ENCODE measurements around the gene EMCN.
"Not testable (repeated sequence)": the region's sequence is repeated elsewhere in the genome, so short reads cannot be mapped to it uniquely, and the experiment has no call there.

Gene EMCN

GRCh38 chr4:100517864-100518341, at the start of gene EMCN:
EMCN (minus strand) TSS chr4:100518022; CDS start chr4:100517914, 108 bp downstream.
- DNase-seq (ENCODE audit: low read depth) = peak; percentile 54

- DNase-seq (ENCODE audit: low read depth) = no peak
Observed at GRCh38 chr4:100566396-100566795, 48.6 kb upstream of the EMCN start.

DNA sequence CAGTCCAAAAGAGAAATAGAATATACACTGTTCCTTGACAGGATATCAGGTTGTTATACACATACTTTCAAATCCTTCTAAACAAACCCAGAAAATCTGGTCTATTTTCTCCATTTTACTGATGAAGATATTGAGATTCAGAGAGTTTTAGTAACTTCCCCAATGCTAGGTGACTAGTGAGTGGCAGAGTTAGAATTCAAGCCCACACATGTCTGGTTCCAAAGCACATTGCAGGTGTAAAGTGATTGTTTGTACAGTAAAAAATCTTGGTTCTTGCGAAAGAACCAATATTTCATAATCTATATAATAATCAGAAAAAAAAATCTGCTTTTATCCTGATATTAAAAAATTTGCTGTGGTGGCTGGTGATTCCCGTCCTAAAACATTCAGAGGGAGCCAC, 39.5 kb upstream of the EMCN start:
- DNase-seq (ENCODE audit: low read depth) = no peak

GRCh38 chr4:100555611-100556337, 38.0 kb upstream of the EMCN start:
- peak; percentile 43 for DNase-seq (ENCODE audit: low read depth)

DNA sequence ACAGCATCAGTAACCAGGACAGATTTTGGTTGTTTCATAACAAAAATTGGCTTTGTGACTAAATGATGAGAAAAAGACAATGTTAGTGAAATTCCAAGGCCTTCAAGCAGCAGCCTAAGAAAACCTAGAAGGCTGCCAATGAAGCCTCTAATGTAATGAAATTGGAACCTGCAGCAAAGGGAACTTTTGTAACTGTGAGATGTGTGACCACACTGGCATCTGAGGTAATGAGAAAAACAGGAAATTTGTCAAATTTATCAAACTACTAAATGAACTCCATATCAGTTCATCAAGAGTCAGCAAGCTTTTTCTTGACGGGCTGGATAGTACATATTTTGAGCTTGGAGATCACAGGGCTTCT, 30.4 kb upstream of the EMCN start:
- DNase-seq (ENCODE audit: low read depth) = no peak

GRCh38 chr4:100547541-100548199, 29.8 kb upstream of the EMCN start:
- no peak for DNase-seq (ENCODE audit: low read depth)

- no peak for DNase-seq (ENCODE audit: low read depth)
Observed at GRCh38 chr4:100545427-100545826, 27.6 kb upstream of the EMCN start.

DNA sequence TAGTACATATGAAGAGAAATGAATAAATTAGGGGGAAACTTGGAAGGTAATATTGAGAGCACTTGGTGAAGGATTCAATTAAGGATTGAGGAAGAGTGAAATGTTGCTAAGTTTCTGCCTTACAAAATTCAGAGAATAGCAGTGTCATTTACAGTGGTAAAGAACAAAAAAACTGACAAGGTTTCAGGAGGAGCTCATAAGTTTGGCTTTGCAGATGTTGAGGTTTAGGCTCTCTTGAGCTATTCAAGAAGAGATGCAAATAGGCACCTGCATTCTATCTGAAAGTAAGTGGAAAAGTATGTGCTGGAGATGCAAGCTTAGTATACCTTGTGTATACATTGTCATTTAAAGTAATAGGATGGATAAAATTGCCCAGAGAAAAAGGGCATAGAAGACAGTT, 22.3 kb upstream of the EMCN start:
- no peak for DNase-seq (ENCODE audit: low read depth)

- DNase-seq (ENCODE audit: low read depth) = no peak
Observed at GRCh38 chr4:100539706-100540105, 21.9 kb upstream of the EMCN start.

DNA sequence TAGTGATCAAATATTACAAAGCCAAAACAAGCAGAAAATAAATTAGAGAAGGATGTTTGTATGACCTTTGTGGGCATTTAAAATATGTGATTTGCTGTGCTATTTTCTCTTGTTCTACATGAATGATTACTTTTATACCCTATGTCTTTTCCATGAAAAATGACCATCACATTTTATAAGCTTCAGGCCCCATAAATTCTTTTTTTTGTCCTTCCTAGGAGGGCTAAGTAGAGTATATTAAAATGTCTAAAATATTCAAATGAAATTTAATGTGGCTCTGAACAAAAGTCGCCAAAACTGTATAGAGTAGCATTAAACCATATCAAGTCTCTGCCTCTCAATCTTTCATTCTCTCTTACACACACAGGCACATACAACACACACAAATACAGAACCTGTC, 15.9 kb upstream of the EMCN start:
- DNase-seq (ENCODE audit: low read depth) = peak; percentile 20

DNA sequence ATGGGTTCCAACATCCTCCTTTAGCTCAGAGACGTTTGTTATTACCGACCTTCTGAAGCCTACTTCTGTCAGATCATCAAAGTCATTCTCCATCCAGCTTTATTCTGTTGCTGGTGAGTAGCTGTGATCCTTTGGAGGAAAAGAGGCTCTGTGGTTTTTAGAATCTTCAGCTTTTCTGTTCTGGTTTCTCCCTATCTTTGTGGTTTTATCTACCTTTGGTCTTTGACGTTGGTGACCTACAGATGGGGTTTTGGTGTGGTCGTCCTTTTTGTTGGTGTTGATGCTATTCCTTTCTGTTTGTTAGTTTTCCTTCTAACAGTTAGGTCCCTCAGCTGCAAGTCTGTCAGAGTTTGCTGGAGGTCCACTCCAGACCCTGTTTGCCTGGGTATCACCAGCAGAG, 12.3 kb upstream of the EMCN start:
- not testable (repeated sequence) for DNase-seq (ENCODE audit: low read depth)

DNA sequence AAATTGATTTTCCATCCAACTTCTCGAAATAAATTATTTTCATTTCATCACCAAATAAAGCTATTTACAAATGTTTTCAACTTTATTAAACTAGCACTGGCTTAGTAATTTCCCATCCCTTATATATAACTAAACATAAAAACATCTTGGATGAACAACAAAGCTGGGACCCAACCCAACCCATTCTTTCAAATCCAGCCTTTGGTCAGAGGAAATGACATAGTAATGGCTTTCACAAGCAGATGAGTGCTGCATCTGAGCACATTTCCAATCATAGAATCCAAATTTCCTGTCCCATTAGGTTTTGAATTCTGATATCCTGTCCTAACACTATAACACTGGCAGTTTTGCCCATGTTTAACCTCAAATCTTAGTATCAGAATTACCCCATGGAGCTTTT, 7.9 kb upstream of the EMCN start:
- no peak for DNase-seq (ENCODE audit: low read depth)

GRCh38 chr4:100519205-100519604, 1.4 kb upstream of the EMCN start:
- no peak for DNase-seq (ENCODE audit: low read depth)

DNA sequence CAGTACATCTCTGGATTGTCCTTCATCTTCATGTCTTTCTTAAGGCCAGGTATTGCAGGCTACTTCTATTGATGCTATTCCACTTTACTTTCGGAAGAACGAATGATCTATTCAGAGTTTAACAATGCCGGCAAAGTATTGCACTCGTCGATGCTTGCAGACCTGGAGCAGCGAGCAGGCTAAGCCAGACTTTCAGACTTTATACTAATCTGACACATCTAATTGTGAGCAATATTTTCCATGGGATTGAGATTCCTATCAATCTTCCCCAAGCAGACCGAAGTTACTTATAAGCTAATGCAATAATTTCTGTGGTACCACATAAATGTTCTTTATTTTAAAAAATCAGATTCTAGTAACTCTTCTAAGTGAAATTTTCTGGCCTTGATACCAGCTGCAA, 1.6 kb downstream of the EMCN start:
- DNase-seq (ENCODE audit: low read depth) = no peak

DNA sequence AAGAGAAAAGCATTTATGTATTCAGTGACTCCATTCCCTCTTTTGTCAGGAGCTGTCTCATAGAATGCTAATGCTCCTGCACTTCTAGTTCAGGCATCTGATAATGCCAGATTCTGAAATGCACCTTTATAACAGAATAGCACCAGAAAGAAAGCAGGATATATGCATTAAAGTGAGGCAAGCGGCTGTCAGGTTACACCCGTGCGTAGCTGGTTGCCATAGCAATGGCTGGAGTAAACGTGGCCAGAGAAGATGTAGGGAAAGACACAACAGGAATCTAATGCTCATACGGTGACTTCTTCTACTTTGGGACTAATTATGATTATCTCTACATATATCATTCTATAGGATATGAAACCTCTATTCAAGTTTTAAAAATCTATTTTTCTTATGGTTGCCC, 5.9 kb downstream of the EMCN start:
- peak; percentile 7 for DNase-seq (ENCODE audit: low read depth)

DNA sequence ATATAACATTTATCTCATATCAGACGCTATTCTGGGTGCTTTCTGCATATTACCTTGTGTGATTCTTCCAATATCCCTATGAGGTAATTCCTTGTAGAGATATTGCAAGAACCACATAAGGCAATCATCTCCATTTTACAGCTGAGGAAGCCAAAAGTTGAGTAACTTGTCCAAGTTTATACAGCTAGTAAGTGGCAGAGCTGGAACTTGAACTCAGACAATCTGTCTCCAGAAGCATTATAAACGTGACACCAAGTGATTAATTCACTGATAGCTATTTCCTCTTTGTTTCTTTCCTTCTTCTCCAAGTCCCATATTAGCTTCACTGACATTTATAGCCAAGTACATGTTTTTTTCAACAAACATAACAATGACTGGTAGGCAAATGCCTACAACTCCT, 7.3 kb downstream of the EMCN start:
- DNase-seq (ENCODE audit: low read depth) = peak; percentile 83

GRCh38 chr4:100509386-100509785, 8.4 kb downstream of the EMCN start:
- no peak for DNase-seq (ENCODE audit: low read depth)

DNA sequence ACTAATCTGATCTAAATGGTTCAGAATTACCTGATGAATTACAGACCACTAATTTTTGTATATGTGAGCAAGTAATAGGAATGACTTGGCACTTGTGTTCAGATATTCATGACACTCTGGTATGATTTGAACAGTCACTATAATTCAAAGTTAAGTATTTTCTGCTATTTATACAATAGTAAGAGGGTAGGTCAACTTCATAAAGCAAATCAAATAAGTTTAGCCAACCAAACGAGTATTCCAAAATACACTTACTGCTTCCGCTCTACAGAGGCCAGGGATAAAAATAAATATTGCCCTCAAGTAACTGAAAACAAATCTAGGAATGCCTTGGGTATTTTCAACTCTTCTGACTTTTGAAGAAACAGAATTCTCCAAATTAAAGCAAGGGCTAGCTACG, 9.1 kb downstream of the EMCN start:
- no peak for DNase-seq (ENCODE audit: low read depth)

- DNase-seq (ENCODE audit: low read depth) = peak; percentile 47
Observed at GRCh38 chr4:100504086-100504874, 13.5 kb downstream of the EMCN start.

DNA sequence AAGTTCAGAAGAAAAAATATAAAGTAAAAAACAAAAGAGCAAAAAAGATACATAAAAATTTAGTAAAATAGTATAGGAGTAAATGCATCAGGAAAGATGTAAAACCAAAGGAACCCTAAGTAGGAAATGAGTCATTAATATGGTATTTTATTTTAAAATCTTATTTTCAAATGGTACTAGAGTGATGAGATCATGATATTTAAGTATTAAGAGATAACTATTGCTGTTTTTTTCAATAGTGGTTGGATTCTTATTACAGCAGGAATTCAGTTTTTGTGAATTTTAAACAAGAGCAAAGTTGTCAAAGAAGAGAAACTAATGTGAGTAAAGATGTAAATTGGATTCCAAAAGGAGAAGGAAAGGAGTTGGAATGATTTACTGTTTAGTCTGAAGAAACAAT, 20.0 kb downstream of the EMCN start:
- DNase-seq (ENCODE audit: low read depth) = peak; percentile 36

GRCh38 chr4:100495074-100495473, 22.7 kb downstream of the EMCN start:
- DNase-seq (ENCODE audit: low read depth) = no peak

GRCh38 chr4:100494166-100494565, 23.7 kb downstream of the EMCN start:
- peak; percentile 71 for DNase-seq (ENCODE audit: low read depth)

DNA sequence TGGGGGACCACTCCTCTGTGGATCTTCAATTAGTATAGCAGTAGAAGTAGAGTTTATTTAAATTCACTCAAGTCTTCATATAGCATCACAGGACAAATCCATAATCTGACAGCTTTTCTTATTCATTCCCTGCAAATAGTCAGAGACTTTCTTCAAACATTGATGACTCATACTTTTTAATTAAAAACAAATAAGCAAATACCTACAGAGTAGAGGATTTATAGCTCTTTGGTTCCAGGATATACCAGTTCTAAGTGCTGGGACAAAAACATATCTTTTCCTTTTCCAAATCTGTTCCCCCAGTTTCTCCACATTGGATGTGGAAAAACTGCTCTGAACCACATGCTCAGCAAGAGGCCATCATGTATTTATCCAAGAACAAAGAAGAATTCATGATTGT, 24.1 kb downstream of the EMCN start:
- peak; percentile 64 for DNase-seq (ENCODE audit: low read depth)

All from EH (cell line).